DMS 273 treated with DMSO at 0.1 percent for 48 hours (cell line): ENCODE results near the gene CYP11A1.
A peak's percentile ranks its signal among the peaks of the same experiment; 100 is the strongest.

ENCODE experiments used
- DNase-seq: peaks from one replicate; lab custom pipeline; 2025; lab: John Stamatoyannopoulos, UW

The CYP11A1 gene

DNA sequence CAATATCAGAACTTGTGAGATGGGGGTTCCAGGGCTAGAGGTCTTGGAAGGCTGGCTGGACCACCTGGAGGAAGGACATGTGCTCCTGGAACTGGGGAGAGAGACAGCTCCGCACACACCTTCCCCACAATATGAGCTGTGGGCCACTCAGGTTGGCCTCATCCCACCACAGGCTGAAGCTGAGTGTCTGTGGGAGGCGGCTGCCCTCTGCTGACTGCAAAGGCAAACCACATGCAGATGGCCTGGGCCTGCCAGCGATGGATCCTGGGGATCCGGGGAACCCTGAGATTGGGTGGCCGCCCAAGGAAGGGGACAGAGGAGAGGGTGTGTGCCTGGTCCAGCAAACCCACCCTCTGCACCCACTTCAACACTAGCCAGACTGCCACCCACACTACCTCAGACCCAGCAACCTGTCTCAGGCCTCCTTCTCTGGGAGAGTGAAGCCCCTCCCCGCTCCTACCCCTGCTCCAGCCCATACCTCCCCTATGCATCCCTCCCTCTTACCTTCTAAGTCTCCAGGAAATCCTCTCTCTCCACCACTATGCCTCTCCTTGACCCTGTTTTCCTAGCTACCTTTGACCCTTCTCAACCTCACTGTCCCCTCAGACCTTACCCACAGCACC lies 44.8 kb downstream of the CYP11A1 start:
- DNase-seq: no peak

DNA sequence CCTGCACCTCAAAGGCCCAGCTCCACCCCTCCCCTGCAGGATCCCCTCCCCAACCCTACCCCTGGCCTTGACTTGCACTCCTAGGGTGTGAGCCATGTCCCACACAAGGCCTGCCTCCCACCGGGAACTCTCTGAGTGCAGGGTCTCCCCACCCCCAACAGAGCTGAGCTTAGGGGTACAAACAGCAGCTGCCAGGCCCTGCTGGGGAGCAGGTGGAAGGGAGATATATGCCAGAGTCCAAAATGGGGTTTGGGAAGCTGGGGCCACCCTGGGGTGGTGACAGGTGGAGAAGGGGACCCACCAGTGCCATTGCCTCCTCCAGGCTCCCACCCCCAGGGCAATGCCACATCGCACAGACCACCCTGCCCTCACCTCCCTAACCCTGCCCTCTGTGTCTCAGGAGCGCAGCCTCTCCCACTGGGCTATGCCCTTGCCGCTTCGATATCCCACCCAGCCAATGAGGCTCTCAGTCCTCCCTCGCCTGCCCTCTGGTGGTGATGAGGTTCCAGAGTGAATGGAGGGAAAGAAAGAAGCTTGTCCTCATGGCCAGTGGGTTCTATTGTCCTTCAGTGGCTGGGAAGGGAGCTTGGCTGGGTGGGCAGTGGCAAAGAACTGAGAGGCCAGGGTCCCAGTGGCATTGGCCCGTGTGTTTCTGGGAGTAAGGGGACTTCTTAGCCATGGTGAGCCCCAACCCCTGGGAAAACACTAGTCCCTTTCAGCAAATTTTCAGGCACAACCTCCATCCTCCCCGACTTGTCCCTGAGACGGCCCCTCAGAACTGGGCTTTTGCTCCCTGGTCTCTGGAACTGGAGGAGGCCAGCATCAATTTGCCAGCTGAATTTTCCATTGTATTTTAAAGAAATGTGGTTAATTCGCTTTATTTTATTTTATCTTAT lies 46.8 kb downstream of the CYP11A1 start:
- DNase-seq: no peak

DNA sequence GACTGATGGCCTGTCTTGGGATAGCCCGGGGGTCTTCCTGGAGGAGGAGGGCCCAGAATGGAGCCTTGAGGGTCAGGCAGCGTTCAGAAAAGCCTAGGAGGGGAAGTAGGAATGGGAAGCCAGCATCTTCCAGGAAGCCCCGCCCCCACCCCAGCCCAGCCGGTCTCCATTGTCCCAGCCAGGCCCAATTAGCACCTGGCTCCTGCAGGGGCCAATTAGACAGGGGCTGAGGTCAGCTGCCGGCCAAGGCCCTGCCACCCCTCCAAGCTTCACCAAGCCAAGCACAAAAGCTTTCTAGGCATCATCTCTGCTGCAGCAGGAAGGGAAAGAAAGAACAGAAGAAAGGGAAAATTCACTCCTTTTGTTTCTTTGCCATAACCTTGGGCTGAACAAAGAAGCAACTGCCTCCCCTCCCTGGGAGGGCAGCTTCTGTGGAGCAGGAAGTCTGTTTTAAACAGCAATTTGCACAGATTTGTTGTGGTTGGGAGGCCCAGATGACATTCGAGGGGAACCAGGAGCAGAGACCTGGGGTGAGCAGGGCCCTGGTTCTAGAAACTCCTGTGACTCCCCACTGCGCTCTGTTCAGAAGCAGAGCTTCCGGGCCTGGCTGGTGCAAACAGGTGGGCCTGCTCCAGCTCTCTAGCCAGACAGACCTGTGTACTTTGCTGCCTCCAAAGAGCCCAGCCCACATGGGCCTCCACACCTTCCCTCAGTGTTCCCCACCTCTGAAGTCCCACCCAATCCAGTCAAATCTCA lies 47.7 kb downstream of the CYP11A1 start:
- DNase-seq: no peak

DNA sequence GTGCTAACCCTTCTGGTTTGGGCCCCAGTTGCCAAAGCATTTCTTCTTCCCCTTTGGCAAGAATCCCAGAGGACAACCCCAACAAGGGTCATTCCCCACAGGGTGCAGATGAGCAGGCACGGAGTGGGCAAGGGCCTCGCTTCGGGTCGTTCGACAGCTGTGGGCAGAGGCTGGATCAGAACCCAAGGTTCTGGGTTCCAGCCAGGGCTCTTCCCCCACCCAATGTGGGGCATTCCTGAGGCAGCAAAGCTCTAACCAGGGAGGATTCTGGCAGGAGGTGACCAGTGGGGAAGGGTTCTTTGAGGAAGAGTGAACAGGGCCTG lies 48.3 kb downstream of the CYP11A1 start:
- DNase-seq: no peak

DNA sequence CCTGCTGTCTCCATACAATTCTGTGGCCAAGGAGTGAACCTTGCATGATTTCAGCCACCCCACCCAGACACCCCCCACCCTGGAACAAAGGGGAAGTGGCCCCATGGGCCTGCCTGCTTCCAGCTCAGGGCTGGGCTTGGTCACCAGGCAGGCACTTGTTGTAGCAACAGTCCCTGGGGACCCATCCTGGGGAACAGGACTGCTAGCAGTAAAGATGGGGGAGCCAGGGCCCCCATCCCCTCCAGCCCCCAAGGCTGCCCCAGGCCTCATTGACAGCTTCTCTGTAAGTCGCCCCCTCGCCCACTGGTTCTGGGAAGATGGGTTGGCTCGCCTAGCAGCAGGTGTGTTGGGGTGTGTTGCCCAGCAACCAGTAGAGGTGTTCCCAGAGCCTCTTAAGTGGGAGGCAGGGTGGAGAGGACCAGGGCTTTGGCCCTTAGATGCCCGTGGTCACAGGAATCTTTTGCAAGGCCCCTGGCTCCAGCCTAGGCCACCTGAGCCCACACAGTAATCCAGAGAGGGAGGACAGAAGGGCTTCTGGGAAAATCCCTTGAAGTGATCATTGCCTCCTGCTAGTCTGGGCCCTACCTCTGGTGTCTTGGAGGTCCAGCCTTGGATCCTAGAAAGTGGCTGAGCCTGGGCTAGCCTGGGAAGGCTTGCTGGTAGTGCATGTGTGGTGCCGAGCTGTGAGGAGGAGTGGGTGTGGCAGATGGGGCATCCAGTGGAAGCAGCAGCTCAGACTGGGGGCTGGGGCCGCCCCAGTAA lies 48.9 kb downstream of the CYP11A1 start:
- no peak for DNase-seq

DNA sequence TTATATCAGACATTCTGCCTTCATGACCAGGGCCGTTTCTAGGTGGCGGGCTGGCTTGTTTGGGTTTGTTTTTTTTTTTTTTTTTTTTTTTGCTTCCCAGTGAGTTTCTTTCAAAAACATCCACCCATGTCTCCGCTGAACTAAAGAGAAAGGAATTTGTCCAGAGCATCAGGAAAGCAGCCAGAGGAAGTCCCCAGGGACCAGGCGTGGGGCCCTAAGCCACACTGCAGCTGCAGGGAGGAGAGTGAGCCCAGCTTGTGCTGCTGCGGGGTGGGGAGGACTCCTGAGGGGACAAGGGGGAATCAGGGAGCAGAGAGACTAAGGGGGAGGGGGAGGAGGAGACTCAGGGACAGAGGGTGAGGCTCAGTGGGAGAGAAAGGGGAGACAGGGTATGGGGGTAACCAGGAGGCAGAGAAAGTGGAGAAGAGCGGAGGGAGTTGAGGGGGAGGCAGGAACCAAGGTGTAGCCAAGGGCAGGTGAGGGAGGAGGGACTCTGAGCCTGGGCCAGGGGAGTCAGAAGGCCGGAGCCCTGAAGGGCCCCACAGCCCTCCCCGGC lies 49.5 kb downstream of the CYP11A1 start:
- DNase-seq: no peak

DNA sequence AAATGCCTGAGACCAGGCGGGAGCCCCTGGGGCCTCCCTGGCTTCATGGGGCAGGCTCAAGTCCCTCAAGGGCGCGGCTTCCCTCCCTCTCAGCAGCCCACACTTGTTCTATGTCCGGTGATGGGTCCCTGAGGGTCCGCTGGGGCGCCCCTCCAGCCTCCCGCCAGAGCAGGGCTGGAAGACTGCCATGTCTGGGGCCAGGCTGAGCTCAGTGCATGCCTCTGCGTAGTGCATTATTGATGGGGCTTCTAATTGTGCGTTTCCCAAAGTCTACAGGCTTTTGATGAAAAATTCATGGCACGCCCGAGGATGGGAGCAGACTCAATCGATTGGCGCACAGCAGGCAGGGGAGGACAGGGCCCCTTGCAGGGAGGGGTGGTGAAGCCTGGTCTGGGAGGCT lies 51.3 kb downstream of the CYP11A1 start:
- no peak for DNase-seq

DNA sequence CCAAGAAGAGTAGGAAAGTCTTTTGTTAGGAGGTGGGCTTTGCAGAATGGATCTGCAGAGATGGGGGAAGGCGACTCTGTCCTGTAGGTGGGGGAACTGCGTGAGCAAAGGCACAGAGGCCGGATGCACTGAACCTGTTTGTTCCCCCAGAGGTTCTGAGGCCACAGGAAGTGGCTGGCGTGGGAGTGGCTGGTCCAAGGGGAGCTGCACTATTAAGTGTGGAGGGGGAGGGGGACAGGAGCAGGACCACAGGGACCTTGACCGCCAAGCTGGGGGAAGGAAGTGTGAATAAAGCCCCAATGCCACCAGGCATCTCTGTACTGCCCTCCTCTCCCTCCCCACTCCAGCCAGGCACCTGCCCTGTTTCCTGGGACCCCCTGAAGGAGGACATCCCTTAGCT lies 51.8 kb downstream of the CYP11A1 start:
- no peak for DNase-seq

DNA sequence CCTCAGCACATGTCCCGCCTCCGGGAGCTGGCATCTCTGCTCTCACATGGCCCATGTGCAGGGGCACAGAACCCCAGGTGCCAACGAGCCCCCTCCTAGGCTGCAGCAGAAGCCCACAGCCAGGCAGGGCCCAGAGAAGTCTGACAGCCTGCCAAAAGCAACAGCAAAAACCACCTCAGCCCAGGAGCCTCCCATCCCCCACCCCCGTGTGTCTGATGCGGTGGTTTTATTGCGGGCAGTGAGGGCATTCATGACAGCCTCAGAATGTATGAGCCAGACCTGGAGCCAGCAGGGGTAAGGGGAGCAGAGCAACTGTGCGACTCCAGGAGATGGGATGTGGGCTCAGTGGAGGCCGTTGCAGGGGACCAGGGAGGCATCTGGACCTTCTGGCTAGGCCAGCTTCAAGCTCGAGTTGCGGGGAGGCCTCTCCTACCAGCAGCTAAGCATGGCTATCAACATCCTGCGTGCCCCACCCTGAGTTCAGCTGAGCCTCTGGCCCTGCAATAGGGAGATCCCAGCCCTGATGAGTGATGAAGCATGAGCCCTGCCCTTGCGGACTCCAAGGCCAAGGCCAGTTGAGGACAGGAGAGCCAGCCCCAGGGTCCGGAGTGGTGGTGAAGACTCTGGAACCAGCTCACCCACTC lies 52.5 kb downstream of the CYP11A1 start:
- DNase-seq: no peak

DNA sequence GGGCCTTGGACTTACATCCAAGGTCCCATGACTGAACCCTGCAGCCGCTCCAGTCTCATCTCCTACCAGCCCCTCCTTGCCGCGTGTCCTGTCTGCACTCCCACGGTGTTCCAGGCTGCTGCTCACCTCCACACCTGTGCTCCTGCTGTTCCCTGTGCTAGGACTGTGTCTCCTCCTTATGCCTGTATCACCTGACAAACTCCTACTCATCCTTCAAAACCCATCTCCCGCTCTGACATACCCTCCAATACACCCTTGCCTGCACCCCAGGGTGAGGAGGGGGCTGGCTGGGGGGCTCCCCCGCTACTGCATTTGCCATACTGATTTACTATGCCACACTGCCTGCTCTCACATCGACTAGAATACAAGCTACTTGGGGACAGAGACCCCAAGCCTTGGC lies 53.6 kb downstream of the CYP11A1 start:
- no peak for DNase-seq

DNA sequence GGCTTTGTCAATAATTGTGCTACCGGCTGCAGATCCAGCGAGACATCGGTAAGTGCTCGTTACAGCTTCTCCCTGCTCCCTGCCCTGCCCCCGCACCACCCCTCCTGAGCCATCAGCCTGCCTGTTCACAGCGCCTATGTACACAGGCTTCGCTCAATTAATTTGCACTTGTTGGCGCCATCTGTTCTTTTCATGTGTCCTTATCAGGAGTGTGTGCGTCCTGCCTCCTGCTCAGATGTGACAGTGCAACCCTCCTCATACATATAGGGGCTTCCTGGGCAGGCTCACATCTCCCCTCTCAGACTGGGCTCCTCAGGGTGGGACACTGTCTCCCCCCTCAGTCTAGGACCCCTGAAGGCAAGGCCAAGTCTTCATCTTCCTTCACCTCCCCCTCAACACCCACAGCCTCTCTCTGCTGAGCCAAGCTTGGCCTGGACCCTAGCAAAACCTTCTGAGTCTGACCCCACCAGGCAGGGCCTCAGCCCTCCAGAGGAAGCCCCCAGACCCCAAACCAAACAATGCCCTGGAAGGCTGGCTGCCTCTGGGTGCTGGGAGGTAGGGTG lies 54.9 kb downstream of the CYP11A1 start:
- DNase-seq: peak; percentile 68

DNA sequence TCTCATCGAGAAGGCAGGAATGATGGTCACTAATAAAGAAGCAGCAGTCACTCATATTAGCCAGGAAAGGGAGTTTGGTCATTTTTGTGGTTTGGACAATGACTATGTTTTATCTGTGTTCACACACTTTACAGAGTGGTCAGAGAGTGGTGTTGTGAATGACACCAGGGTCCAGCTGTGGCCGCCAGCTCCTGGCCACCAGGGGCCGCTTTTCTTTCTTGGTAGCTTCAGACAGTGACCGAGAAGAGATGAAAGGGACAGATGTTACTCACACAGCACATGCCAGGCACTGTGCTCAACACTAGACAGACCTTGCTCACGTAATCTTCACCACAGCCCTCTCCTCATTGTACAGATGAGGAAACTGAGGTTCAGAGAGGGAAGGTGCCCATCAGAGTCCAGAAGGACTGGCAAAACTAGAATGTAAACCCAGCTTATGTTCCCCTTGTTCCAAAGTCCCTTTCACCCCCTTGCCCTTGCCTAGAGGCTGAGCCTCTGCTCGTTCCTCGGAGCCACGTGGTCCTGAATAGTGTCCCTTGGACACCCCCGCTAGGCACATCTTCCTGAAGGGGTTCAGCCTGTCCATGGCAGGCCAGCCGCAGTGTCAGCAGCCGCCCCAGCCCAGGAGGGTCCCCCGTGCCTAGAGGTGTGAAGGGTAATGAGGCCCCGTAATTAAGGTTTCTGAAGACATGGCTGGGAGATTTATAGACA lies 55.6 kb downstream of the CYP11A1 start:
- no peak for DNase-seq

DNA sequence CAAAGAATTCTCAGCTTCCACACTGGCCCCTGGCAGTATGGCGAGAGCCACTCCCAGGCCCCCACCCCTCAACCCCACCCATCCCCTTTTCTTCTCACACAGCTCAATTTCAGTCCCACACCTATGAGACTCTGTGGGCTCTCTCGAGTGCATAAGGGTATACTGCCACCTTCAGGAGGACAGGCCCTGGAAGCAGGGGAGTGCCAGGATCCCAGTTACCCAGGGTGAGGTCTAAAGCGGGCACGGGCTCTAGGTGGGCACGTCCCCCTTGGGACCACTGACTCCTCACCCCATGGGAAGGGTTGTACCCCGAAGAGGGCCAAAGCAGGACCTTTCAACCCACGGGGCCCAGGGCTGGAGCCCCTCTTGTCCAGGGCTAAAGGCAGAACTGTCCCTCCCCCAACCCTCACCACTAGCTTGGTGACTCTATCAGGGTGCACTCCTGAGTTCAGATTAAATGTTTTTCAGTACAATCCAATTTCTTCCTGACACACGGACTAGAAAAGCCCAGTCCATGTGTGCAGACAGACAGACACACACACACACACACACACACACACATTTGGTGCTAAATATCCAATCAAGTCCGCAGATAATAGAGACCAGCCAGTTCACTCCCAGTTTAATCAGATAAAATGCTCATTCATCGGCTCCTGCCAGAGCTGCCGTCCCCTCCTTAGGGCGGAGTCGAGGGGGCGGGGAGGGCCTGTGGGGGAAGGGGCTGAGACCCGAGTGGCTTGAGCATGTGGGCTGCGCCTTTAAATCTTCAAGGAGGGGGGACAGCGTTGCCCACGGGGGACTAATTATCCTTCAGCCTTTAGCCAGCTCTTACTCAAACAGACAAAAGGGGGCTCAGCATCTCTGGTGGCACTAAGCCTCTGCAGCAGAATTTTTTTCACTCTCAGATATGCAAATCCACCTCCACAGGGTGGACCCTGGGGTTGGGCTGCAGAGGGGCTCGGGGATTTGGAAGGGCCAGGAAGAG lies 59.3 kb downstream of the CYP11A1 start:
- DNase-seq: peak; percentile 20

DNA sequence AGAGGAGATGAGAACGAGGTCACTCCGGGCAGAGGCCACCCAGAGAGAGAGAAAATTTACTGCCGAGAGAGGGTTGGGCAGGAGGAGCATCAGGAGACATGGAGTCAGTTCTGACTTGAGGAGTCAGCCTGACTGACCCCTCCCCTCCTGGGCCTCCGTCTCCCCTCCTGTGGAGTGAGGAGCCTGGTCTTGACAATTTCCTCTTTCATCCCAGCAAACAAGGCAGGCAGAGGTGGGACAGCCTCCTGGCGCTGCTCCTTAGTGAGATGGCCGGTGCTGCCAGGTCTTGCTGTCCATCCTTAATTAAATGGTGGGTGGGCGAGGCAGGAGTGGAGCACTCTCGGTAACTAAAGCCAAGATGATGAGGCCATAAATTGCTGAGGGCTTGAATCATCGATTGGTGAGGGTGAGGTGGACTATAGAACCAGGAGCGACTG lies 60.6 kb downstream of the CYP11A1 start:
- no peak for DNase-seq

DNA sequence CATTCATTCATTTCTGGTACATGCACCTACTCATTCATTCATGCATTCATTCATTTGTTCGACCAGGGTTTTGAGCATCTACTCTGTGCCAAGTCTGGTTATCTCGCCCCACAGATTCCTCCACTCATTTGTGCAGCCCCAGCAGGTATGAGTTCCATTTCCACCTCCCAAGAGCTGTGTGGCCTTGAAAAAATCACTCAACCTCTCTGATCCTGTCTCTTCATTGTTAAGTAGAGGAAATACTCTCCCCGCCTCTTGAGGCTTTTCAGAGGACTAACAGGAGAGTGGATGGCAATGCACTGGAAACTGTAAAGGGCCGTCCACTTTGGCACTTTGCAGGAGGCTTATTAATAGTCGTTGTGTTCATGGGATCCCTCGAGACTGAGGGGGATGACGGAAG lies 61.8 kb downstream of the CYP11A1 start:
- DNase-seq: no peak

DNA sequence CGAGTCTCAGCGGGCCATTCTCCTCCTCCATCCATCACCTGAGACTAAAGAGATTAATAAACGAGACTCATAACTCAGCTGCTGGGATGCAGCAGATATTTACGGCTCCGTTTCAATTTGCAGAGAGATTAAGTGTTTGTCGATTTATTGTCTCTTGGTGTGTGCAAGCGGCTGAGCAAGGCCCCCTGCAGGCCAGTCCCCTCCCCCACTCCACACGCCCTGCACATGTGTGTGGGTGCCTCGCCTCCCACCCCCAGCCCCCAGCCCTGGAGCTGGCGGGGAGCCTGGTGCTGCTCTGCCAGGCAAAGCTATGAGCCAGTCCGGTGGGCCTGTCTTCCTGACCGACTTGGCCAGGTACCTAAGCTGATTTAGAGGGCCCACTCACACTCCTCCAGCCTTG lies 63.0 kb downstream of the CYP11A1 start:
- DNase-seq: no peak

DNA sequence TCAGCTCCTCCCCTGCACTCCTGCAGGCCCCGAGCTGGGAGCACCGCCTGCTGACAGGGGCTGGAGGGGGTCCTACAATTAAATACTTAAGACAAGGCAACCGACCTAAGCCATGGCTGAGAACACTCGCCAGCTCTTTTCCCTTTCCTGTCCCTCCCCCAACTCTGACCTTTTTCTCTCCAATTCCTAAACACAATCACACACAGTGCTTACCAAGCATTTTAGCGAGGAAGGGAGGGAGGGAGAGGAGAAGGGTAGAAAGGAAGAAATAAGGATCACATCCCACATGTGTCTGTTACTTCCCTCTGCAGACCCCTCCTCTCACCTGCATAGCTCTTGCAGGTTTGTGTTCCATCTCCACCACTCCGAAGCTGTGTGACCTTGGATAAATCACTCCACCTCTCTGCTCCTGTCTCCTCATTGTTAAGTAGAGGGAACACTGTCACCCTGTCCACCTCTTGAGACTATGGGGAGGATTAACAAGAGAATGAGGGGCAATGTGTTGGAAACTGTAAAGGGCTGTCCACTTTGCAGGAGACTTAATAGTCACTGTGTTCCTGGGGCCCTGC lies 63.6 kb downstream of the CYP11A1 start:
- DNase-seq: no peak

DNA sequence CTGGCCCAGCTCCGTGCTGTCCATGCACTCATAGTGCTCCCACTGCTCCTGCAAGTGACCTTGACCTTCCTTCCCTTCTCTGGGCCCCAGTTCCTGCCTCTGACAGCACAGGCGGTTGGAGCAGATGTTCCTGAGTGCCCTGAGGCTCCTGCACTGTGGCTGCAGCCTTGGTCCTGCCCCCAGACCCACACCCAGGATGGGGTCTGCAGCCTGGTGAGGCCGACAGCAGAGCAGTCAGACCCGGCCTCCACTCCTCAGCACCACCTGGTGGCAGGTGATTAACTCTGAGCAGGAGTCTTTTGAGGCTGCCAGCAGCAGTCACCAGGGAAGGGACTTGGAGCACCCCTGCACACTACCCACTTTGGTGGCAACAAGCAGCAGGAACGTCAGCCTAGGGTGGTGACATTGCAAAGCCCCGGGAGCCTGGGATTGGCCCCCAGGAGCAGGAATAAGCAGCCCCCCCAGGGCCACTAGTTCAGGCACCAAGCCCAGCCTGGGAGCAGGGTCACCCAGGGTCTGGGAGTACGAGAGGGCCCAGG lies 64.6 kb downstream of the CYP11A1 start:
- DNase-seq: no peak
